Measurements from ENCODE around the gene APBB1. TPM values are rescaled to one million over a fixed set of nuclear protein-coding genes. Genes with fewer than 3 reads are reported as not detected.

APBB1 gene
- total and polyA plus RNA-seq, 9 of the 15 experiments (the other 6 are each of a cell fraction or from before 2014, with no cell fraction given) = 0.04 to 0.73 (median 0.40) TPM

GRCh38 chr11:6389905-6390717 is 28.8 kb downstream of the APBB1 start, which contains the start of gene SMPD1 (continued):
- TF ChIP-seq PATZ1 (CRISPR knock-in tag; IDR thresholded peaks at IDR 0.05; ENCODE audit: borderline replicate concordance) (no peak), ATF1 (CRISPR knock-in tag; IDR thresholded peaks at IDR 0.05) (no peak), ATF1 (tag; IDR thresholded peaks at IDR 0.05) (peak; percentile 76), BRD4 (IDR thresholded peaks at IDR 0.05) (no peak), TCF7 (IDR thresholded peaks at IDR 0.05; ENCODE audit: borderline replicate concordance) (peak; percentile 87; the same call in 1 of the 2 replicates), KLF1 (tag; IDR thresholded peaks at IDR 0.05) (no peak), RUNX1 (IDR thresholded peaks at IDR 0.05; ENCODE audit: low read depth) (no peak), NFE2 (IDR thresholded peaks at IDR 0.05; ENCODE audit: low read depth) (0 out of 2 replicates have a peak, but pooled peaks have one; percentile 4), SNAPC5 (CRISPR knock-in tag; IDR thresholded peaks at IDR 0.05) (no peak), KAT2B (IDR thresholded peaks at IDR 0.05; ENCODE audit: low read depth, low read length) (no peak), ZBTB2 (IDR thresholded peaks at IDR 0.05) (peak; percentile 55; the same call in 1 of the 2 replicates), RNF2 (IDR thresholded peaks at IDR 0.05) (peak; percentile 68), ETV5 (CRISPR knock-in tag; IDR thresholded peaks at IDR 0.05; ENCODE audit: low read depth) (no peak), PRDM10 (IDR thresholded peaks at IDR 0.05; ENCODE audit: partially characterized antibody) (peak; percentile 19), KLF10 (CRISPR knock-in tag; IDR thresholded peaks at IDR 0.05) (no peak), MTF1 (CRISPR knock-in tag; IDR thresholded peaks at IDR 0.05; ENCODE audit: borderline replicate concordance) (no peak), NR2C1 (IDR thresholded peaks at IDR 0.05) (peak; percentile 88), NR2C1 (tag; IDR thresholded peaks at IDR 0.05) (peak; percentile 86)

All from K562 (cell line).